Keratinocyte (primary cell): ENCODE measurements around the gene DLK2.

Experiments used
- EZH2 ChIP-seq: IDR thresholded peaks from one replicate; pipeline ENCODE4 v1.6.1; 2012; ENCODE audit warnings: inconsistent platforms, mild to moderate bottlenecking, low read length, moderate library complexity
- TF ChIP-seq, protein P1 (sequence below), 3 experiments: IDR thresholded peaks in 1 of 3; conservative IDR thresholded peaks in 1 of 3; optimal IDR thresholded peaks in 1 of 3; 2 replicates in 2 of 3; 3 replicates in 1 of 3; pipeline versions ENCODE3 to v1.5.1; 2011; ENCODE audit warnings: low read length in 3 of 3, mild to moderate bottlenecking in 3 of 3, moderate library complexity in 2 of 3, control low read depth in 1 of 3, inconsistent platforms in 1 of 3; ENCODE audit not compliant: insufficient read depth in 2 of 3; ENCODE audit errors: extremely low read depth in 1 of 3

DNA sequence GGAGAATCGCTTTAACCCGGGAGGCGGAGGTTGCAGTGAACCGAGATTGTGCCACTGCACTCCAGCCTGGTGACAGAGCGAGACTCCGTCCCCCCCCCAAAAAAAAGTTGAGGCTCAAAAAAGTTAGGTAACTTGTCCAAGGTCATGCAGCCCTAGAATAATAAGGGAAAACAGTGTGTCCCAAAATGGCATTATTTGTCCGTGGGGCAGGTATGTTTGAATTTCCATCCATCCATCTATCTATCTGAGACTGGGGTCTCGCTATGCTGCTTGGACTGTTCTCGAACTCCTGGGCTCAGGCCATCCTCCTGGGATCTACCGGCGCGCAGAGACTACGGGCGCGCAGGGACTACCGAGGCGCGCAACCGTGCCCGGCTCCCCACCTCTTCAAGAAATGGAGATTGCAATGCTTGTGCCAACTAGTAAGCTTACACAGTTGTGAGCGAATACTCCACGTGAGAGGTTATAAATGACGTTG lies 28.4 kb downstream of the DLK2 start:
- TF ChIP-seq EZH2: no peak
- TF ChIP-seq, protein P1, sequence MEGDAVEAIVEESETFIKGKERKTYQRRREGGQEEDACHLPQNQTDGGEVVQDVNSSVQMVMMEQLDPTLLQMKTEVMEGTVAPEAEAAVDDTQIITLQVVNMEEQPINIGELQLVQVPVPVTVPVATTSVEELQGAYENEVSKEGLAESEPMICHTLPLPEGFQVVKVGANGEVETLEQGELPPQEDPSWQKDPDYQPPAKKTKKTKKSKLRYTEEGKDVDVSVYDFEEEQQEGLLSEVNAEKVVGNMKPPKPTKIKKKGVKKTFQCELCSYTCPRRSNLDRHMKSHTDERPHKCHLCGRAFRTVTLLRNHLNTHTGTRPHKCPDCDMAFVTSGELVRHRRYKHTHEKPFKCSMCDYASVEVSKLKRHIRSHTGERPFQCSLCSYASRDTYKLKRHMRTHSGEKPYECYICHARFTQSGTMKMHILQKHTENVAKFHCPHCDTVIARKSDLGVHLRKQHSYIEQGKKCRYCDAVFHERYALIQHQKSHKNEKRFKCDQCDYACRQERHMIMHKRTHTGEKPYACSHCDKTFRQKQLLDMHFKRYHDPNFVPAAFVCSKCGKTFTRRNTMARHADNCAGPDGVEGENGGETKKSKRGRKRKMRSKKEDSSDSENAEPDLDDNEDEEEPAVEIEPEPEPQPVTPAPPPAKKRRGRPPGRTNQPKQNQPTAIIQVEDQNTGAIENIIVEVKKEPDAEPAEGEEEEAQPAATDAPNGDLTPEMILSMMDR (optimal IDR thresholded peaks at IDR 0.05 in 1 of 3, IDR thresholded peaks at IDR 0.05 in 1 of 3, conservative IDR thresholded peaks at IDR 0.05 in 1 of 3; ENCODE audit: extremely low read depth in 1 of 3, insufficient read depth in 2 of 3, low read length in 3 of 3): no peak
